ENCODE measurements around the gene WDR64.

The WDR64 gene

GRCh38 chr1:241611736-241612135 lies 40.3 kb upstream of the WDR64 start:
- H3K27me3 ChIP-seq (ENCODE audit: insufficient read depth, low read length), result no peaks in the 10 kb centered on the region
- no CpG with 5 or more reads among the region's 1 CpG for WGBS (ENCODE audit: extremely low coverage, insufficient coverage, insufficient read length)

GRCh38 chr1:241612533-241613477 lies 39.3 kb upstream of the WDR64 start:
- Histone ChIP-seq H3K4ac (ENCODE audit: low read depth, low read length) (no peak overlapping the region), H4K8ac (ENCODE audit: low read depth, low read length) (peak overlapping the region; percentile 61), H3K36me3 (ENCODE audit: control insufficient read depth in 1 of 2, insufficient read depth in 2 of 2, low read length in 2 of 2) (peaks cover 1 to 3% of the 10 kb centered on the region in 2 experiments), H3K79me1 (ENCODE audit: low read length) (no peaks in the 10 kb centered on the region), H2BK120ac (ENCODE audit: insufficient read depth, low read length, poor library complexity) (no peak overlapping the region), H3K27ac (ENCODE audit: low read depth, low read length) (no peak overlapping the region), H2AK5ac (ENCODE audit: low read length) (no peak overlapping the region), H2BK12ac (ENCODE audit: low read length) (no peak overlapping the region), H3K4me1 (ENCODE audit: control insufficient read depth in 1 of 2, insufficient read depth in 2 of 2, low read length in 2 of 2) (peaks cover 0 to 4% of the 10 kb centered on the region in 2 experiments), H3K79me2 (ENCODE audit: control insufficient read depth, insufficient read depth, low read length, poor library complexity) (no peaks in the 10 kb centered on the region), H3K9me3 (ENCODE audit: insufficient read depth, low read depth, low read length) (no peaks in the 10 kb centered on the region), H2AFZ (ENCODE audit: insufficient read depth, low read length, poor library complexity) (no peak overlapping the region), H3K18ac (ENCODE audit: low read length) (no peak overlapping the region), H3K9ac (ENCODE audit: low read length) (no peak overlapping the region), H4K12ac (ENCODE audit: low read depth, low read length) (no peak overlapping the region), H3K27me3 (ENCODE audit: insufficient read depth, low read length) (no peaks in the 10 kb centered on the region), H3K4me2 (ENCODE audit: low read length) (no peak overlapping the region), H2BK5ac (ENCODE audit: low read depth, low read length, poor library complexity) (peak overlapping the region; percentile 53), H3K4me3 (ENCODE audit: low read depth, low read length) (no peak overlapping the region), H3K14ac (ENCODE audit: low read length) (no peak overlapping the region), H3K23ac (ENCODE audit: low read length) (no peak overlapping the region), H4K91ac (ENCODE audit: low read depth, low read length) (no peak overlapping the region)
- peak; percentile 45 to 76 for DNase-seq
- WGBS (ENCODE audit: extremely low coverage, insufficient coverage, insufficient read length), result no CpG with 5 or more reads among the region's 9 CpGs

More at GRCh38 chr1:241611736-241612135, 40.3 kb upstream of the WDR64 start:
- Histone ChIP-seq H2BK12ac (ENCODE audit: low read length) (no peak overlapping the region), H3K36me3 (ENCODE audit: control insufficient read depth in 1 of 2, insufficient read depth in 2 of 2, low read length in 2 of 2) (peaks cover 1 to 3% of the 10 kb centered on the region in 2 experiments), H2AK5ac (ENCODE audit: low read length) (no peak overlapping the region), H3K4me1 (ENCODE audit: control insufficient read depth in 1 of 2, insufficient read depth in 2 of 2, low read length in 2 of 2) (peaks cover 0 to 4% of the 10 kb centered on the region in 2 experiments), H3K9ac (ENCODE audit: low read length) (no peak overlapping the region), H3K4me2 (ENCODE audit: low read length) (no peak overlapping the region), H4K12ac (ENCODE audit: low read depth, low read length) (no peak overlapping the region), H4K91ac (ENCODE audit: low read depth, low read length) (no peak overlapping the region), H3K9me3 (ENCODE audit: insufficient read depth, low read depth, low read length) (no peaks in the 10 kb centered on the region), H2BK5ac (ENCODE audit: low read depth, low read length, poor library complexity) (no peak overlapping the region), H3K18ac (ENCODE audit: low read length) (no peak overlapping the region), H2BK120ac (ENCODE audit: insufficient read depth, low read length, poor library complexity) (no peak overlapping the region), H3K79me1 (ENCODE audit: low read length) (no peaks in the 10 kb centered on the region), H3K14ac (ENCODE audit: low read length) (no peak overlapping the region), H3K79me2 (ENCODE audit: control insufficient read depth, insufficient read depth, low read length, poor library complexity) (no peaks in the 10 kb centered on the region), H3K23ac (ENCODE audit: low read length) (no peak overlapping the region), H4K8ac (ENCODE audit: low read depth, low read length) (no peak overlapping the region), H2AFZ (ENCODE audit: insufficient read depth, low read length, poor library complexity) (no peak overlapping the region), H3K27ac (ENCODE audit: low read depth, low read length) (no peak overlapping the region), H3K4me3 (ENCODE audit: low read depth, low read length) (no peak overlapping the region), H3K4ac (ENCODE audit: low read depth, low read length) (no peak overlapping the region)
- no peak for DNase-seq

GRCh38 chr1:241614144-241614543 lies 37.9 kb upstream of the WDR64 start:
- no peak overlapping the region for H3K4me3 ChIP-seq (ENCODE audit: low read depth, low read length)
- H3K79me1 ChIP-seq (ENCODE audit: low read length), result no peaks in the 10 kb centered on the region
- no peak overlapping the region for H2AFZ ChIP-seq (ENCODE audit: insufficient read depth, low read length, poor library complexity)
- H3K9me3 ChIP-seq (ENCODE audit: insufficient read depth, low read depth, low read length), result no peaks in the 10 kb centered on the region
- no peak overlapping the region for H2AK5ac ChIP-seq (ENCODE audit: low read length)
- no peak for DNase-seq
- WGBS (ENCODE audit: extremely low coverage, insufficient coverage, insufficient read length), result no CpG with 5 or more reads among the region's 4 CpGs
- H3K9ac ChIP-seq (ENCODE audit: low read length), result no peak overlapping the region
- no peak overlapping the region for H4K91ac ChIP-seq (ENCODE audit: low read depth, low read length)
- no peak overlapping the region for H3K23ac ChIP-seq (ENCODE audit: low read length)
- H3K79me2 ChIP-seq (ENCODE audit: control insufficient read depth, insufficient read depth, low read length, poor library complexity), result no peaks in the 10 kb centered on the region
- H4K12ac ChIP-seq (ENCODE audit: low read depth, low read length), result no peak overlapping the region
- no peak overlapping the region for H2BK5ac ChIP-seq (ENCODE audit: low read depth, low read length, poor library complexity)
- H3K27ac ChIP-seq (ENCODE audit: low read depth, low read length), result no peak overlapping the region
- H3K14ac ChIP-seq (ENCODE audit: low read length), result no peak overlapping the region
- H3K4me2 ChIP-seq (ENCODE audit: low read length), result no peak overlapping the region
- no peak overlapping the region for H3K4ac ChIP-seq (ENCODE audit: low read depth, low read length)
- H3K4me1 ChIP-seq (ENCODE audit: control insufficient read depth in 1 of 2, insufficient read depth in 2 of 2, low read length in 2 of 2), result peaks cover 0 to 4% of the 10 kb centered on the region in 2 experiments
- no peaks in the 10 kb centered on the region for H3K27me3 ChIP-seq (ENCODE audit: insufficient read depth, low read length)
- H4K8ac ChIP-seq (ENCODE audit: low read depth, low read length), result no peak overlapping the region
- H3K36me3 ChIP-seq (ENCODE audit: control insufficient read depth in 1 of 2, insufficient read depth in 2 of 2, low read length in 2 of 2), result peaks cover 3% of the 10 kb centered on the region in 2 experiments
- no peak overlapping the region for H3K18ac ChIP-seq (ENCODE audit: low read length)
- H2BK12ac ChIP-seq (ENCODE audit: low read length), result no peak overlapping the region
- H2BK120ac ChIP-seq (ENCODE audit: insufficient read depth, low read length, poor library complexity), result no peak overlapping the region

GRCh38 chr1:241614572-241614971 lies 37.5 kb upstream of the WDR64 start:
- Histone ChIP-seq H3K4me2 (ENCODE audit: low read length) (no peak overlapping the region), H3K9me3 (ENCODE audit: insufficient read depth, low read depth, low read length) (no peaks in the 10 kb centered on the region), H4K12ac (ENCODE audit: low read depth, low read length) (no peak overlapping the region), H3K23ac (ENCODE audit: low read length) (no peak overlapping the region), H4K91ac (ENCODE audit: low read depth, low read length) (no peak overlapping the region), H3K18ac (ENCODE audit: low read length) (no peak overlapping the region), H2BK5ac (ENCODE audit: low read depth, low read length, poor library complexity) (no peak overlapping the region), H3K4me3 (ENCODE audit: low read depth, low read length) (no peak overlapping the region), H3K4ac (ENCODE audit: low read depth, low read length) (no peak overlapping the region), H4K8ac (ENCODE audit: low read depth, low read length) (no peak overlapping the region), H3K79me2 (ENCODE audit: control insufficient read depth, insufficient read depth, low read length, poor library complexity) (no peaks in the 10 kb centered on the region), H3K9ac (ENCODE audit: low read length) (no peak overlapping the region), H3K4me1 (ENCODE audit: control insufficient read depth in 1 of 2, insufficient read depth in 2 of 2, low read length in 2 of 2) (peaks cover 0 to 4% of the 10 kb centered on the region in 2 experiments), H3K79me1 (ENCODE audit: low read length) (no peaks in the 10 kb centered on the region), H3K36me3 (ENCODE audit: control insufficient read depth in 1 of 2, insufficient read depth in 2 of 2, low read length in 2 of 2) (peaks cover 2 to 3% of the 10 kb centered on the region in 2 experiments), H2AK5ac (ENCODE audit: low read length) (no peak overlapping the region), H3K27me3 (ENCODE audit: insufficient read depth, low read length) (no peaks in the 10 kb centered on the region), H2BK12ac (ENCODE audit: low read length) (no peak overlapping the region), H3K27ac (ENCODE audit: low read depth, low read length) (no peak overlapping the region), H2BK120ac (ENCODE audit: insufficient read depth, low read length, poor library complexity) (no peak overlapping the region), H2AFZ (ENCODE audit: insufficient read depth, low read length, poor library complexity) (no peak overlapping the region), H3K14ac (ENCODE audit: low read length) (no peak overlapping the region)
- DNase-seq, result peak; percentile 58 to 94
- WGBS (ENCODE audit: extremely low coverage, insufficient coverage, insufficient read length), result no CpG with 5 or more reads among the region's 4 CpGs

Data from trophoblast cell (in vitro differentiated cells and primary cell).